GM23248 (cell line): ENCODE results near the gene ADGRD2. TPM values are rescaled to one million over a fixed set of nuclear protein-coding genes. Genes with fewer than 3 reads are reported as not detected.
A peak's percentile ranks its signal among the peaks of the same experiment; 100 is the strongest.

Experiments
- DNase-seq: peaks from one replicate; pipeline ENCODE4 v3.0.0-alpha.2; 2015
- H2AFZ ChIP-seq: fragments of 200-600 bp; sonication (generic); 2 replicates; pipeline ENCODE4 v1.6.1; 2016; ENCODE audit warnings: antibody characterized with exemption
- H3F3A ChIP-seq: fragments of 200-600 bp; sonication (generic); 2 replicates; pipeline ENCODE4 v1.6.1; 2016; ENCODE audit warnings: mild to moderate bottlenecking, antibody characterized with exemption, mixed run types; ENCODE audit not compliant: insufficient read depth
- H3K27ac ChIP-seq: fragments of 200-600 bp; sonication (generic); 2 replicates; pipeline ENCODE4 v1.5.1; 2016; ENCODE audit warnings: mild to moderate bottlenecking
- H3K27me3 ChIP-seq: fragments of 200-600 bp; sonication (generic); replicated peaks from 2 replicates; pipeline ENCODE4 v1.6.1; 2016; ENCODE audit warnings: mild to moderate bottlenecking; ENCODE audit not compliant: insufficient read depth
- H3K36me3 ChIP-seq: fragments of 200-600 bp; sonication (generic); 2 replicates; pipeline ENCODE4 v1.6.1; 2016; ENCODE audit warnings: low read depth, mild to moderate bottlenecking
- H3K4me1 ChIP-seq: fragments of 200-600 bp; sonication (generic); 2 replicates; pipeline ENCODE4 v1.6.1; 2016; ENCODE audit warnings: mild to moderate bottlenecking; ENCODE audit not compliant: insufficient read depth
- H3K4me2 ChIP-seq: fragments of 200-600 bp; sonication (generic); one replicate; pipeline ENCODE4 v1.6.1; 2016; ENCODE audit warnings: mild to moderate bottlenecking; ENCODE audit not compliant: unreplicated experiment
- H3K4me3 ChIP-seq: fragments of 200-600 bp; sonication (generic); 2 replicates; pipeline ENCODE4 v1.5.1; 2016; ENCODE audit warnings: mild to moderate bottlenecking
- H3K79me2 ChIP-seq: fragments of 200-600 bp; sonication (generic); 2 replicates; pipeline ENCODE4 v1.6.1; 2016; ENCODE audit warnings: mild to moderate bottlenecking; ENCODE audit not compliant: insufficient read depth
- H3K9ac ChIP-seq: fragments of 200-600 bp; sonication (generic); 2 replicates; pipeline ENCODE4 v1.6.1; 2016; ENCODE audit warnings: mild to moderate bottlenecking
- H3K9me2 ChIP-seq: fragments of 200-600 bp; sonication (generic); 2 replicates; pipeline ENCODE4 v1.6.1; 2016; ENCODE audit warnings: mixed run types, mild to moderate bottlenecking, moderate library complexity; ENCODE audit not compliant: insufficient read depth
- H3K9me3 ChIP-seq: fragments of 200-600 bp; sonication (generic); one replicate; pipeline ENCODE4 v1.6.1; 2017; ENCODE audit warnings: low read depth
- H4K20me1 ChIP-seq: fragments of 200-600 bp; sonication (generic); 2 replicates; pipeline ENCODE4 v1.6.0; 2016; ENCODE audit not compliant: insufficient read depth
- EZH2 ChIP-seq: fragments of 200-600 bp; sonication (generic); IDR thresholded peaks from 2 replicates; pipeline ENCODE4 v1.6.1; 2018; ENCODE audit warnings: antibody characterized with exemption, mild to moderate bottlenecking; ENCODE audit not compliant: insufficient read depth, poor library complexity, severe bottlenecking
- EZH2phosphoT487 ChIP-seq: fragments of 200-600 bp; sonication (generic); IDR thresholded peaks from 2 replicates; pipeline ENCODE4 v1.6.1; 2018; ENCODE audit warnings: antibody characterized with exemption, moderate library complexity, mild to moderate bottlenecking, low read depth; ENCODE audit not compliant: insufficient read depth
- WGBS, 2 experiments: methylation state at CpG; one replicate each; pipeline ENCODE4 v1.1.6; 2015 to 2017; ENCODE audit warnings: low lambda C conversion rate in 2 of 2, low coverage in 1 of 2; ENCODE audit errors: missing lambda C conversion rate in 2 of 2; 5-methylcytosine and 5-hydroxymethylcytosine counted together
- in situ Hi-C: fragments of 300-500 bp; cut with MboI; formaldehyde crosslinking; loops from 2 replicates; pipeline ENCODE4 v1.15.0; 2020
- polyA plus RNA-seq: library from polyadenylated mRNA; unstranded; fragments of >200 nt; fragmentation: Nextera tagmentation; extraction: Ambion mirVana; gene quantifications from 2 replicates; pipeline ENCODE4 v1.2.1, GENCODE V29; 2016
- total RNA-seq: library from RNA; depleted of rRNA; stranded (reverse); fragments of >200 nt; shearing (Covaris generic); gene quantifications from 2 replicates; pipeline ENCODE4 v1.2.3, GENCODE V29; 2014

The ADGRD2 gene
- total and polyA plus RNA-seq, 2 experiments from 2014 or later = not detected

DNA sequence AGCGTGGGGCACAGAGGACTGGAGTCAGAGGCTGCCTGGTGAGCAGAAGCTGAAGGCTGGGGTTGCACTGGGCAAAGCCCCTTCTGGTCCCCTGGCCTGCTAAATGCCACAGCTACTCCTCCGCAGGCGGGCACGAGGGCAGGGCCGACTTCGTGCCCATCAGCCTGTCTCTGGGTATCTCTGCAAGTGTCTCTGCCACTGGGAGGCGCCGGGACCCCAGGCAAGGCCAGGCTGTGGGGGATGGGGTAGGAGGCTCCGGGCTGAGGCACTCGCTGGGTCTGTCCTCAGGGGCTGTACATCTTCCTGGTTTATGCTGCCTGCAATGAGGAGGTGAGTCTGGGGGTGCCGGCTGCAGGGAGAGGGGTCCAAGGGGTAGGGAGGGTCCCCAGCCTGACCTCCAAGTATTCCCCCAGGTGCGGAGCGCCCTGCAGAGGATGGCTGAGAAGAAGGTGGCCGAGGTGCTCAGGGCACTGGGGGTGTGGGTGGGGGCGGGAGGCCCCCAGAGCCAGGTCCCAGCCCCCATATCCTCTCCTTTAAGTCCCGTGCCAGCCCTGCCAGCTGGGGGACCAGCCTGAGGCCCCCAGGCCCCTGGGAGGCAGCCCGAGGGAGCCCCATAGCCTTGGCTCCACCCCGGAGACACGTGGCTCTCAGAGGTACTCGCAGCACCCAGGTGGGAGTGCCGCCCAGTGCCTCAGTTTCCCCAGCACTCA, 25.1 kb downstream of the ADGRD2 start:
- TF ChIP-seq EZH2phosphoT487 = no peak
- TF ChIP-seq EZH2 = no peak
- Histone ChIP-seq H3K4me1 (no peaks in the 10 kb centered on the region), H3K4me3 (no peak overlapping the region), H3K9me2 (no peaks in the 10 kb centered on the region), H3K36me3 (no peaks in the 10 kb centered on the region), H3K4me2 (no peak overlapping the region), H3K27ac (no peak overlapping the region), H3F3A (no peaks in the 10 kb centered on the region), H3K27me3 (peaks cover 32% of the 10 kb centered on the region), H2AFZ (no peak overlapping the region), H3K79me2 (no peaks in the 10 kb centered on the region), H3K9me3 (no peaks in the 10 kb centered on the region), H3K9ac (no peak overlapping the region), H4K20me1 (no peaks in the 10 kb centered on the region)
- 72 to 74% methylated on average over 17 to 19 of the region's 21 CpGs for WGBS, 2 experiments
- in situ Hi-C loops = no loop called here
- DNase-seq = no peak

DNA sequence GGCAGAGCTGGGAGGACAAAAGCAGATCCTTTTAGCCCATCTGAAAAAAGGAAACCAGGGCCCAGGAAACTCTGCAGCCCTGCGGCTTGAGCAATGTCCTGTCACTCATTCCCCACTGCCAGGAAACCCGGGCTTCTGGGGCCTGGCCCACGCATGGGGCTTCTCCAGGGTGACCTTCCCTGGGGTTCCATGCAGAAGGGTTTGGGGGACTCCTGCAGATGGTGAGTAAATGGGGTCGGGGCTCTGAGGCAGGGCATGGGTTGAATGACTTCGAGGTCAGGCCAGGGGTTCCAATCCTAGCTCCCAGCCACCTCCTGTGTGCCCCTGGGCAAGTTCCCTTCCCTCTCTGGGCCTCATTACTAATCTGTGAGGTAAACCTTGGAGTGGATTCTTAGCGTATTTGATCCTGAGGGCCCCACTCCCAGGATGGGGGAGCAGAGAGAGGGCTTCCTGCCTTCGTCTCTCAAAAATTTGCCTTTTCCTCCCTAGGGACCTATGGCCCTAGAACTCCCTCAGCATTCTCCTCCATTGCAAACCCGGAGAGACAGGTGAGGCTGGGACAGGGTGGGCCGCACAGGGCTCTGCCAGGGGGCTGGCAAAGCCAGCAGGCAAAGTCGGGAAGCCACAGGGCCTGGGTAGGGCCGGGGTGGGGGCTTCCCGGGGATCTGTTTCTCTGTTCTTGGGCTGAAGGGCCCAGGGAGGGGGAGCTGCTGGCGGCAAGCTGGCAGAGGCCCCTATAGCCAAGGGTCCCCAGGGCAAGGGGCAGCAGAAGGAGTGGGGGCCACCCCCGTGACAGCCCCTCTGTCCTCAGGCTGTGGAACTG, 25.8 kb downstream of the ADGRD2 start:
- Histone ChIP-seq H3K36me3 (no peaks in the 10 kb centered on the region), H3K4me3 (no peak overlapping the region), H3F3A (no peaks in the 10 kb centered on the region), H3K79me2 (no peaks in the 10 kb centered on the region), H2AFZ (no peak overlapping the region), H3K9me3 (no peaks in the 10 kb centered on the region), H3K9me2 (no peaks in the 10 kb centered on the region), H3K4me1 (no peaks in the 10 kb centered on the region), H3K9ac (no peak overlapping the region), H3K4me2 (no peak overlapping the region), H3K27me3 (peaks cover 36% of the 10 kb centered on the region), H3K27ac (no peak overlapping the region), H4K20me1 (no peaks in the 10 kb centered on the region)
- no peak for DNase-seq
- 60 to 69% methylated on average over 12 to 14 of the region's 14 CpGs for WGBS, 2 experiments
- in situ Hi-C loops = no loop called here
- TF ChIP-seq EZH2 (no peak), EZH2phosphoT487 (no peak)

DNA sequence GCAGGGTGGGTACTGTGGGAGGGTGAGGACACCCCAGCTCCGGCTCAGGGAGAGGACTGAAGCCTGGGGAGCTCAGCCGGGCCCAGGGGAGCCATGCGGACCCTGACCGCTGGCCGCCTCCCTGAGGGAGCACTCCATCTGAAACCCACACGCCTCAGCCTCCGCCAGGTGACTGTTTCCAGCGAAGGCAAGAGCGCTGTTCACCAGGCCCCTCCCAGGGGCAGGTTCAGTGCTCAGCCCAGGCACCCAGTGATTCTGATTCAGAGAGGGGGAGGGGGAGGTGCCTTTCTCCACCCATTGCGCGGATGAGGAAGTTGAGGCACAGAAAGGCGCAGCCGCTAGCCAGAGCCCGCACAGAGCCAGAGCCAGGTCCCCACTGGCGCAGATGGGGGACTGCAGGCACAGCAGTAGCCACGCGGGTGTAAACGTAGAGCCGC, 27.0 kb downstream of the ADGRD2 start:
- Histone ChIP-seq H3K4me2 (no peak overlapping the region), H3K79me2 (no peaks in the 10 kb centered on the region), H2AFZ (no peak overlapping the region), H3K9me3 (no peaks in the 10 kb centered on the region), H3K27me3 (peaks cover 36% of the 10 kb centered on the region), H3F3A (no peaks in the 10 kb centered on the region), H3K9me2 (no peaks in the 10 kb centered on the region), H3K4me3 (no peak overlapping the region), H3K9ac (no peak overlapping the region), H4K20me1 (no peaks in the 10 kb centered on the region), H3K36me3 (no peaks in the 10 kb centered on the region), H3K27ac (no peak overlapping the region), H3K4me1 (no peaks in the 10 kb centered on the region)
- 31 to 36% methylated on average over 15 to 19 of the region's 19 CpGs for WGBS, 2 experiments
- in situ Hi-C loops = no loop called here
- TF ChIP-seq EZH2 (no peak), EZH2phosphoT487 (no peak)
- DNase-seq = no peak

DNA sequence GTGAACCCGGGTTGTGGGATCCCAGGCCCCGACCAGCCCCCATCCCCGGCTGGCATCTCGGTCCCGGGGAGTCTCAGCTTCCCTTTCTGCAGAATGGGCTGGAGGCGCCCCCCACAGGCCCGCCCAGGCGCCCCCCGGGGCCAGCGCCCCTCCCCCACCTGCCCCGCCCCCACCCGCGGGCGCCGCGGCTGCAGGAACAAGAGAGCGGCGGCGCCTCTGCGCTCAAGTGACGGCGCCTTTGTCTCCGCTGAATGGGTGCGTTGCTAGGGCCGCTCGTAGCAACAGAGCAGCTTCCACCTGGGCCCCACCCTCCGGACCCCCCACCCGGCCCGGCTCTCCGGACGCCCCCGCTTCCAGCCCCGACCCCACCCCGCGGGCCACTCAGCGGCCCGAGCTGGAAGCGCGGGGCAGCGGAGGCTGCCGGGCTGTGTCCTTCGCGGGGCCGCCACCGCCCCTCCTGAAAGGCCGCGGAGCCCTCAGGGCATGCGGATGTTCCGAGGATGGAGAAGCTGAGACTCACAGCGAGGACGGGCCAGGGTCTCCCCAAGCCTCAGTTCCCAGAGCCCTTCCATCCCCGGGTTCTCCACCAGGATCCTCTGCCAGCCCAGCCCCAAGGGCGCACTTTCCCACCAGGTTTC, 27.5 kb downstream of the ADGRD2 start:
- H4K20me1 ChIP-seq = no peaks in the 10 kb centered on the region
- H3K4me2 ChIP-seq = no peak overlapping the region
- no peaks in the 10 kb centered on the region for H3K9me2 ChIP-seq
- DNase-seq = peak; percentile 34
- peaks cover 36% of the 10 kb centered on the region for H3K27me3 ChIP-seq
- no peak overlapping the region for H3K27ac ChIP-seq
- WGBS, 2 experiments = 1 to 3% methylated on average over 27 to 49 of the region's 53 CpGs
- no peak overlapping the region for H3K4me3 ChIP-seq
- no peak overlapping the region for H2AFZ ChIP-seq
- TF ChIP-seq EZH2 (no peak), EZH2phosphoT487 (no peak)
- in situ Hi-C loops = no loop called here
- H3F3A ChIP-seq = no peaks in the 10 kb centered on the region
- H3K79me2 ChIP-seq = no peaks in the 10 kb centered on the region
- H3K9me3 ChIP-seq = no peaks in the 10 kb centered on the region
- no peak overlapping the region for H3K9ac ChIP-seq
- no peaks in the 10 kb centered on the region for H3K4me1 ChIP-seq
- no peaks in the 10 kb centered on the region for H3K36me3 ChIP-seq
